HL-60 (cell line): Measurements from ENCODE around the gene CCDC71L.

Experiments
- CTCF ChIP-seq: IDR thresholded peaks from one replicate; pipeline ENCODE4 v1.5.1; 2011; ENCODE audit warnings: low read length, control low read depth, inconsistent platforms; ENCODE audit not compliant: insufficient read depth
- GABPA ChIP-seq: IDR thresholded peaks from 2 replicates; pipeline ENCODE4 v1.6.1; 2012; ENCODE audit warnings: low read depth
- POLR2AphosphoS5 ChIP-seq: IDR thresholded peaks from 2 replicates; pipeline ENCODE4 v1.6.1; 2012; ENCODE audit warnings: low read depth
- SPI1 ChIP-seq: IDR thresholded peaks from 2 replicates; pipeline ENCODE4 v1.6.1; 2012; ENCODE audit warnings: low read depth, mild to moderate bottlenecking, borderline replicate concordance
- TF ChIP-seq, protein P1 (sequence below): IDR thresholded peaks from 2 replicates; pipeline ENCODE4 v1.6.1; 2012; ENCODE audit warnings: low read depth; ENCODE audit not compliant: insufficient replicate concordance

- TF ChIP-seq CTCF (no peak), POLR2AphosphoS5 (no peak), SPI1 (no peak), GABPA (no peak)
- TF ChIP-seq, protein P1, sequence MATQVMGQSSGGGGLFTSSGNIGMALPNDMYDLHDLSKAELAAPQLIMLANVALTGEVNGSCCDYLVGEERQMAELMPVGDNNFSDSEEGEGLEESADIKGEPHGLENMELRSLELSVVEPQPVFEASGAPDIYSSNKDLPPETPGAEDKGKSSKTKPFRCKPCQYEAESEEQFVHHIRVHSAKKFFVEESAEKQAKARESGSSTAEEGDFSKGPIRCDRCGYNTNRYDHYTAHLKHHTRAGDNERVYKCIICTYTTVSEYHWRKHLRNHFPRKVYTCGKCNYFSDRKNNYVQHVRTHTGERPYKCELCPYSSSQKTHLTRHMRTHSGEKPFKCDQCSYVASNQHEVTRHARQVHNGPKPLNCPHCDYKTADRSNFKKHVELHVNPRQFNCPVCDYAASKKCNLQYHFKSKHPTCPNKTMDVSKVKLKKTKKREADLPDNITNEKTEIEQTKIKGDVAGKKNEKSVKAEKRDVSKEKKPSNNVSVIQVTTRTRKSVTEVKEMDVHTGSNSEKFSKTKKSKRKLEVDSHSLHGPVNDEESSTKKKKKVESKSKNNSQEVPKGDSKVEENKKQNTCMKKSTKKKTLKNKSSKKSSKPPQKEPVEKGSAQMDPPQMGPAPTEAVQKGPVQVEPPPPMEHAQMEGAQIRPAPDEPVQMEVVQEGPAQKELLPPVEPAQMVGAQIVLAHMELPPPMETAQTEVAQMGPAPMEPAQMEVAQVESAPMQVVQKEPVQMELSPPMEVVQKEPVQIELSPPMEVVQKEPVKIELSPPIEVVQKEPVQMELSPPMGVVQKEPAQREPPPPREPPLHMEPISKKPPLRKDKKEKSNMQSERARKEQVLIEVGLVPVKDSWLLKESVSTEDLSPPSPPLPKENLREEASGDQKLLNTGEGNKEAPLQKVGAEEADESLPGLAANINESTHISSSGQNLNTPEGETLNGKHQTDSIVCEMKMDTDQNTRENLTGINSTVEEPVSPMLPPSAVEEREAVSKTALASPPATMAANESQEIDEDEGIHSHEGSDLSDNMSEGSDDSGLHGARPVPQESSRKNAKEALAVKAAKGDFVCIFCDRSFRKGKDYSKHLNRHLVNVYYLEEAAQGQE, result no peak
Observed at GRCh38 chr7:106614751-106615150, 46.2 kb downstream of the CCDC71L start.
